Endodermal cell (in vitro differentiated cells): ENCODE results near the gene CCDC184. TPM values are rescaled to one million over a fixed set of nuclear protein-coding genes. Genes with fewer than 3 reads are reported as not detected.
"Not testable (repeated sequence)": the region's sequence is repeated elsewhere in the genome, so short reads cannot be mapped to it uniquely, and the experiment has no call there.

Source experiments
- DNase-seq: peaks from one replicate; pipeline ENCODE4 v3.0.0-alpha.2; 2017
- H3K27ac ChIP-seq: 2 replicates; pipeline ENCODE4 v1.5.1; 2013; ENCODE audit warnings: mild to moderate bottlenecking, low read depth, low read length, moderate library complexity
- H3K27me3 ChIP-seq: 2 replicates; pipeline ENCODE4 v1.6.1; 2013; ENCODE audit warnings: mild to moderate bottlenecking, low read length, moderate library complexity; ENCODE audit not compliant: insufficient read depth, control insufficient read depth, poor library complexity, severe bottlenecking
- H3K36me3 ChIP-seq: 2 replicates; pipeline ENCODE4 v1.7.0; 2013; ENCODE audit warnings: mild to moderate bottlenecking, low read length, moderate library complexity; ENCODE audit not compliant: control insufficient read depth, insufficient read depth
- H3K4me1 ChIP-seq: one replicate; pipeline ENCODE4 v1.7.0; 2013; ENCODE audit warnings: low read length; ENCODE audit not compliant: control insufficient read depth, insufficient read depth
- H3K4me3 ChIP-seq: 2 replicates; pipeline ENCODE4 v1.5.1; 2013; ENCODE audit warnings: mild to moderate bottlenecking, low read length, moderate library complexity
- H3K9ac ChIP-seq: 2 replicates; pipeline ENCODE4 v1.6.1; 2013; ENCODE audit warnings: mild to moderate bottlenecking, low read length, moderate library complexity; ENCODE audit not compliant: poor library complexity, severe bottlenecking; ENCODE audit errors: extremely low read depth
- H3K9me3 ChIP-seq: 2 replicates; pipeline ENCODE4 v1.6.1; 2013; ENCODE audit warnings: mild to moderate bottlenecking, low read length, moderate library complexity; ENCODE audit not compliant: control insufficient read depth
- H3K27ac Mint-ChIP-seq: 2 replicates; pipeline ENCODE4 v1.8.0; 2020; ENCODE audit warnings: mixed read lengths
- H3K27me3 Mint-ChIP-seq: 2 replicates; pipeline ENCODE4 v1.8.0; 2021; ENCODE audit warnings: mild to moderate bottlenecking, mixed read lengths; ENCODE audit not compliant: insufficient read depth
- H3K36me3 Mint-ChIP-seq: 2 replicates; pipeline ENCODE4 v1.8.0; 2020; ENCODE audit warnings: low read depth, mixed read lengths
- H3K4me1 Mint-ChIP-seq: 2 replicates; pipeline ENCODE4 v1.8.0; 2020; ENCODE audit warnings: mixed read lengths
- H3K4me3 Mint-ChIP-seq: 2 replicates; pipeline ENCODE4 v1.8.0; 2020; ENCODE audit warnings: mild to moderate bottlenecking, moderate library complexity, mixed read lengths
- H3K9me3 Mint-ChIP-seq: 2 replicates; pipeline ENCODE4 v1.8.0; 2020; ENCODE audit warnings: mild to moderate bottlenecking, mixed read lengths
- WGBS, 2 experiments: methylation state at CpG; one replicate each; pipeline versions ENCODE4 v1.1.5 to v1.1.7; 2013; ENCODE audit warnings: missing lambda C conversion rate in 2 of 2, mixed read lengths in 1 of 2; ENCODE audit not compliant: insufficient coverage in 1 of 2, insufficient read length in 1 of 2; 5-methylcytosine and 5-hydroxymethylcytosine counted together
- total RNA-seq, 2 donors: library from RNA; stranded (reverse); fragmentation: NEBNext Ultra II Directional in 1 of 2; extraction: Animal tissue kit (Norgen Biotek cat#: 25700) in 1 of 2; gene quantifications; 2 replicates in 1 of 2; 3 replicates in 1 of 2; pipeline ENCODE4 v1.2.1, GENCODE V29; 2021
- TF ChIP-seq, protein P1 (sequence below): fragments of 200-600 bp; sonication (generic); conservative IDR thresholded peaks from 2 replicates; pipeline ENCODE4 v1.5.0; 2021; ENCODE audit warnings: antibody characterized with exemption, mild to moderate bottlenecking

The CCDC184 gene
- total RNA-seq, 2 donors from 2014 or later, result not detected

DNA sequence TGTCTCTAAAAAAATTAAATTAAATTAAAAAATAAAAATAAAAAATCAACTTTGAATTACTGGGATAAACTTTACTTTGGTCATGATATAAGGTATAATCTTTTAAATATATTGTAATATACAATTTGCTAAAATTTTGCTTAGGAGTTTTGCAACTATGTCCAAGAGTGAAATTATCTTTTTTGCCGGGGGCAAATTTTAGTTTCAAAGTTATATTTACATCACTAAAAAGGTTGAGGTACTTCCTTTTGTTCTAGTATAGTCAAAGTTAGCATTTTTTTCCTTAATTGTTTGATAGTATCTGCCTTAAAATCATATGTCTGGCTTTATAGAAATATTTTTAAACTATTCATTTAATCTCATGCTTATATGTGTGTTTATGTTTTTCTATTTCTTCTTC, 37.3 kb downstream of the CCDC184 start:
- H3K27me3 ChIP-seq, result peaks cover 24% of the 10 kb centered on the region
- TF ChIP-seq, protein P1, sequence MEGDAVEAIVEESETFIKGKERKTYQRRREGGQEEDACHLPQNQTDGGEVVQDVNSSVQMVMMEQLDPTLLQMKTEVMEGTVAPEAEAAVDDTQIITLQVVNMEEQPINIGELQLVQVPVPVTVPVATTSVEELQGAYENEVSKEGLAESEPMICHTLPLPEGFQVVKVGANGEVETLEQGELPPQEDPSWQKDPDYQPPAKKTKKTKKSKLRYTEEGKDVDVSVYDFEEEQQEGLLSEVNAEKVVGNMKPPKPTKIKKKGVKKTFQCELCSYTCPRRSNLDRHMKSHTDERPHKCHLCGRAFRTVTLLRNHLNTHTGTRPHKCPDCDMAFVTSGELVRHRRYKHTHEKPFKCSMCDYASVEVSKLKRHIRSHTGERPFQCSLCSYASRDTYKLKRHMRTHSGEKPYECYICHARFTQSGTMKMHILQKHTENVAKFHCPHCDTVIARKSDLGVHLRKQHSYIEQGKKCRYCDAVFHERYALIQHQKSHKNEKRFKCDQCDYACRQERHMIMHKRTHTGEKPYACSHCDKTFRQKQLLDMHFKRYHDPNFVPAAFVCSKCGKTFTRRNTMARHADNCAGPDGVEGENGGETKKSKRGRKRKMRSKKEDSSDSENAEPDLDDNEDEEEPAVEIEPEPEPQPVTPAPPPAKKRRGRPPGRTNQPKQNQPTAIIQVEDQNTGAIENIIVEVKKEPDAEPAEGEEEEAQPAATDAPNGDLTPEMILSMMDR, result no peak
- Mint-ChIP-seq H3K36me3 (no peaks in the 10 kb centered on the region), H3K27ac (no peak overlapping the region), H3K27me3 (peaks cover 33% of the 10 kb centered on the region), H3K4me3 (no peak overlapping the region), H3K4me1 (no peaks in the 10 kb centered on the region), H3K9me3 (peaks cover 3% of the 10 kb centered on the region)
- H3K27ac ChIP-seq, result no peak overlapping the region
- no peaks in the 10 kb centered on the region for H3K36me3 ChIP-seq
- no peaks in the 10 kb centered on the region for H3K9me3 ChIP-seq
- H3K4me3 ChIP-seq, result no peak overlapping the region
- H3K9ac ChIP-seq, result no peak overlapping the region
- H3K4me1 ChIP-seq, result no peaks in the 10 kb centered on the region
- no CpG with 5 or more reads among the region's 1 CpG for WGBS, 2 experiments
- DNase-seq, result no peak

DNA sequence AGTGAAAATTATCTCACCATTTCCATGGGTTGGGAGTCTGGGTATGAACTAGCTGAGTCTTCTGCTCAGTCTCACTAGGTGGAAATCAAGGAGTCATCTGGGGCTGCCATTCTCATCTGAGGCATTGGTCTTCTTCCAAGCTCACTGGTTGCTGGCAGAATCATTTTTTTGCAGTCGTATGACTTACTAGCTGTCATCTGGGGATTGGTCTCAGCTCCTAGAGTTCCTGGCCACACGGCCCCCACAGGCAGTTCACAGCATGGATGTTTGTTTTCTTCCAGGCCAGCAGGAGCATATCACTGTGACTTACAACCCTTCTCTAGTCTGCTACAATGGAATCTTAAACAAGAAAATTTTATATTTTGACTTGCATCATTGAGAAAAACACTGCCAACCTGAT, 38.2 kb downstream of the CCDC184 start:
- no peak overlapping the region for H3K27ac ChIP-seq
- H3K9ac ChIP-seq, result no peak overlapping the region
- H3K4me1 Mint-ChIP-seq, result no peaks in the 10 kb centered on the region
- peaks cover 35% of the 10 kb centered on the region for H3K27me3 Mint-ChIP-seq
- peaks cover 3% of the 10 kb centered on the region for H3K9me3 Mint-ChIP-seq
- H3K4me1 ChIP-seq, result no peaks in the 10 kb centered on the region
- no peak for DNase-seq
- 57 to 60% methylated on average over 1 to 2 of the region's 2 CpGs for whole genome bisulfite sequencing, 2 experiments
- TF ChIP-seq, protein P1, result no peak
- H3K4me3 Mint-ChIP-seq, result no peak overlapping the region
- no peak overlapping the region for H3K4me3 ChIP-seq
- peaks cover 25% of the 10 kb centered on the region for H3K27me3 ChIP-seq
- no peak overlapping the region for H3K27ac Mint-ChIP-seq
- no peaks in the 10 kb centered on the region for H3K36me3 Mint-ChIP-seq
- no peaks in the 10 kb centered on the region for H3K36me3 ChIP-seq
- no peaks in the 10 kb centered on the region for H3K9me3 ChIP-seq

DNA sequence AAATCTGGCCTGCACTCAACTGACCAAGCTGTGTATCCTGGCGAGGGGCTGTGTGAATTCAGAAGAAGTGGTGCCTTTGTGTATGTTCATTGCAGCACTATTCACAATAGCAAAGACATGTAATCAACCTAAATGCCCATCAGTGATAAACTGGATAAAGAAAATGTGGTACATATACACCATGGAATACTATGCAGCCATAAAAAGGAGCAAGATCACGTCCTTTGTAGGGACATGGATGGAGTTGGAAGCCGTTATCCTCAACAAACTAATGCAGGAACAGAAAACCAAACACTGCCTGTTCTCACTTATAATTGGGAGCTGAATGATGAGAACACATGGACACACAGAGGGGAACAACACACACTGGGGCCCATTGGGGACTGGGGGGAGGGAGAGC, 41.1 kb downstream of the CCDC184 start:
- not testable (repeated sequence) for H3K4me1 Mint-ChIP-seq

DNA sequence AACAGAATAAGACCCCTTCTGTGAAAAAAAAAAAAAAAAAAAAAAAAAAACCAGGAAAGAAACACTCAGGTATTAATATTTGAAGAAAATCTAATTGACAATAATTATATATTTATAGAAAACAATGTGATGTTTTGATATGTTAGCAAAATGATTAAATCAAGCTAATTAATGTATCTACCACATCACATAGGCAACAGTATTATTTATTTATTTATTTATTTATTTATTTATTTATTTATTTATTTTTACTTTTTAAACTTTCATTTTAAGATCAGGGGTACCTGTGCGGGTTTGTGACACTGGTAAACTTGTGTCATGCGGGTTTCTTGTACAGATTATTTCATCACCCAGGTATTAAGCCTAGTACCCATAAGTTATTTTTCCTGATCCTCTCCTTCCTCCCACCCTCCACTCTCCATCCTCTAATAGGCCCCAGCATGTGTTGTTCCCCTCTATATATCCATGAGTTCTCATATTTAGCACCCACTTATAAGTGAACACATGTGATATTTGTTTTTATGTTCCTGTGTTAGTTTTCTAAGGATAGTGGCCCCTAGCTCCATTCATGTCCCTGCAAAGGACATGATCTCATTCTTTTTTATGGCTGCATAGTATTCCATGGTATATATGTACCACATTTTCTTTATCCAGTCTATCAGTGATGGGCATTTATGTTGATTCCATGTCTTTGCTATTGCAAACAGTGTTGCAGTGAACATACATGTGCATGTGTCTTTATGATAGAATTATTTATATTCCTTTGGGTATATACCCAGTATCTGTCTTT, 47.9 kb downstream of the CCDC184 start:
- 96% methylated on average over 2 of the region's 2 CpGs for WGBS, 2 experiments
- not testable (repeated sequence) for H3K36me3 ChIP-seq, H3K4me3 Mint-ChIP-seq, DNase-seq, H3K4me3 ChIP-seq, H3K27me3 ChIP-seq, H3K9me3 ChIP-seq, H3K27ac ChIP-seq, H3K36me3 Mint-ChIP-seq, H3K4me1 Mint-ChIP-seq, H3K27ac Mint-ChIP-seq, H3K4me1 ChIP-seq, H3K9ac ChIP-seq
- H3K27me3 Mint-ChIP-seq, result peaks cover 15% of the 10 kb centered on the region
- H3K9me3 Mint-ChIP-seq, result peaks cover 15% of the 10 kb centered on the region

More for the DNA sequence above, 41.1 kb downstream of the CCDC184 start:
- not testable (repeated sequence) for DNase-seq, H3K4me3 Mint-ChIP-seq, H3K27ac ChIP-seq, H3K9ac ChIP-seq, H3K9me3 ChIP-seq, H3K36me3 ChIP-seq, H3K4me3 ChIP-seq, H3K4me1 ChIP-seq, H3K36me3 Mint-ChIP-seq, H3K27ac Mint-ChIP-seq
- H3K27me3 Mint-ChIP-seq, result peaks cover 35% of the 10 kb centered on the region
- peaks cover 14% of the 10 kb centered on the region for H3K9me3 Mint-ChIP-seq
- peaks cover 12% of the 10 kb centered on the region for H3K27me3 ChIP-seq
- 77% methylated on average over 3 of the region's 3 CpGs; no CpG with 5 or more reads in 1 of the 2 experiments for WGBS, 2 experiments

Other genes starting within 250 kb of the CCDC184 start
- gene TMEM106C, start 220.0 kb upstream of the CCDC184 start, total RNA-seq, result 10 to 100 TPM; 17.3 to 61.6 TPM
- gene COL2A1, start 179.2 kb upstream of the CCDC184 start, total RNA-seq, result 10 to 100 TPM; 12.4 to 21.0 TPM
- gene SENP1, start 77.6 kb upstream of the CCDC184 start, total RNA-seq, result 10 to 100 TPM; 30.6 to 39.6 TPM
- gene PFKM, start 64.3 kb upstream of the CCDC184 start, total RNA-seq, result 100 to 1,000 TPM in 1 of 2 donors, 10 to 100 TPM in 1; 90.0 to 107 TPM
- gene ASB8, start 26.1 kb upstream of the CCDC184 start, total RNA-seq, result 1 to 10 TPM; 7.1 to 9.0 TPM
- not detected for gene OR10AD1, start 19.6 kb downstream of the CCDC184 start, total RNA-seq
- 10 to 100 TPM in 1 of 2 donors, 1 to 10 TPM in 1; 9.4 to 12.5 TPM for gene ZNF641, start 167.3 kb downstream of the CCDC184 start, total RNA-seq